ENCODE results near the gene RAB40B.
"Not testable (repeated sequence)": the region's sequence is repeated elsewhere in the genome, so short reads cannot be mapped to it uniquely, and the experiment has no call there.

Gene RAB40B

GRCh38 chr17:82666931-82667667 lies 31.4 kb downstream of the RAB40B start:
- DNase-seq: no peak

- DNase-seq: no peak
These were observed 32.6 kb downstream of the RAB40B start for GRCh38 chr17:82665891-82666290.

GRCh38 chr17:82665217-82665616 lies 33.3 kb downstream of the RAB40B start:
- no peak for DNase-seq

GRCh38 chr17:82664701-82665182 lies 33.8 kb downstream of the RAB40B start:
- no peak for DNase-seq

GRCh38 chr17:82664276-82664575 lies 34.3 kb downstream of the RAB40B start:
- DNase-seq: no peak

- no peak for DNase-seq
These were observed 34.9 kb downstream of the RAB40B start for GRCh38 chr17:82663381-82664275.

GRCh38 chr17:82662711-82663261 lies 35.7 kb downstream of the RAB40B start:
- DNase-seq: no peak

- DNase-seq: no peak
These were observed 36.5 kb downstream of the RAB40B start for GRCh38 chr17:82661717-82662683.

- no peak for DNase-seq
These were observed 38.6 kb downstream of the RAB40B start for GRCh38 chr17:82659886-82660285.

- DNase-seq: no peak
These were observed 39.6 kb downstream of the RAB40B start for GRCh38 chr17:82658796-82659452.

GRCh38 chr17:82658331-82658730 lies 40.2 kb downstream of the RAB40B start:
- no peak for DNase-seq

- DNase-seq: no peak
These were observed 40.6 kb downstream of the RAB40B start for GRCh38 chr17:82657926-82658325.

GRCh38 chr17:82656266-82656665 lies 42.2 kb downstream of the RAB40B start:
- DNase-seq: no peak

- no peak for DNase-seq
These were observed 43.0 kb downstream of the RAB40B start for GRCh38 chr17:82655523-82655922.

GRCh38 chr17:82655038-82655479 lies 43.4 kb downstream of the RAB40B start:
- DNase-seq: no peak

GRCh38 chr17:82654611-82655010 lies 43.9 kb downstream of the RAB40B start:
- DNase-seq: not testable (repeated sequence)

- DNase-seq: no peak
These were observed 44.6 kb downstream of the RAB40B start for GRCh38 chr17:82653651-82654528.

GRCh38 chr17:82650723-82651122 lies 47.8 kb downstream of the RAB40B start:
- DNase-seq: no peak

GRCh38 chr17:82649501-82650261 lies 48.8 kb downstream of the RAB40B start:
- no peak for DNase-seq

- no peak for DNase-seq
These were observed 49.7 kb downstream of the RAB40B start for GRCh38 chr17:82648742-82649331.
